Fibroblast of skin of left quadriceps (primary cell): ENCODE data around the gene NTN3.

ENCODE experiments used
- DNase-seq, 2 experiments: peaks; one replicate each; pipeline ENCODE4 v3.0.0-alpha.2; 2013; ENCODE audit warnings: low read depth in 2 of 2

NTN3 gene

DNA sequence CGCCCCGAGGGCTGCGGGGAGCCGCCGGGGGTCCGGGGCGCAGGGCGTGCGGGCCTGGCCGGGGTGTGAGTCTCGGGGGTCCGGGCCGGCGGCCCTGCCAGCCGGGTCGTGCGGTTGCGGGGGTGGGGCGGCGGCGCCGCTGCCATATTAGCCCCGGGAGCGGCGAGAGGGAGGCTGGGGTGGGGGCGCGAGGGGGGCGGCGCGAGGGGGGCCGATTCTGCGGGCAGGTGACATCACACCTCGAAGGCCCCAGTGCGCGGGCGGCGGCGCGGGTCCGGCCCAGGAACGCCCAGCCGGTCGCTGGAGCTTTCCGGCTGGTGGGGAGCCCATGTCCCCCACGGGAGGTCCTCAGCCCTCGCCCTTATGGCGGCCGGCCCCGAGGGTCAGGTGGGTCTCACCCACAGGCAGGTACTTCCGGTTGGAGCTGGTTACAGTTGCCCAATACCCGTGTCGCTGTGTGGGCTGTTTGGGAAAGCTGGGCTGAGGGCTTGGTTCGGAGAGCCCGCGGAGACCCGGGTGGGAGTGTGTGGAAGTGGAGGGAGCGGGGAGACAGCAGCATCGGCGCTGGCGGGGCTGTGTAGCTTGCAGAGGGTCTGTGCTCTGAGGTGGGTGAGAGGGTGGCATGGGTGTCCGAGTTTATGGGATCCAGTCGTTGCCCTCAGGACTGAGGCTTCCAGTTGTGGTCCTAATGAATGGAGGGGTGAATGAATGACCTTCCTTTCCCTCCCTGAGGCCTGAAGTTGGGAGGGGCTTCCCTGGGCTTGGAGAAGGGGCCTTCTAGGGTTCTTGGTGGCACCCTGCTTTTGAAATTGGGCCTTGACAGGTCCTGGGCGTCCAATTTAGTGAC, 43.5 kb downstream of the NTN3 start:
- no peak for DNase-seq

- no peak for DNase-seq
These were observed 44.2 kb downstream of the NTN3 start for GRCh38 chr16:2515180-2515851.

DNA sequence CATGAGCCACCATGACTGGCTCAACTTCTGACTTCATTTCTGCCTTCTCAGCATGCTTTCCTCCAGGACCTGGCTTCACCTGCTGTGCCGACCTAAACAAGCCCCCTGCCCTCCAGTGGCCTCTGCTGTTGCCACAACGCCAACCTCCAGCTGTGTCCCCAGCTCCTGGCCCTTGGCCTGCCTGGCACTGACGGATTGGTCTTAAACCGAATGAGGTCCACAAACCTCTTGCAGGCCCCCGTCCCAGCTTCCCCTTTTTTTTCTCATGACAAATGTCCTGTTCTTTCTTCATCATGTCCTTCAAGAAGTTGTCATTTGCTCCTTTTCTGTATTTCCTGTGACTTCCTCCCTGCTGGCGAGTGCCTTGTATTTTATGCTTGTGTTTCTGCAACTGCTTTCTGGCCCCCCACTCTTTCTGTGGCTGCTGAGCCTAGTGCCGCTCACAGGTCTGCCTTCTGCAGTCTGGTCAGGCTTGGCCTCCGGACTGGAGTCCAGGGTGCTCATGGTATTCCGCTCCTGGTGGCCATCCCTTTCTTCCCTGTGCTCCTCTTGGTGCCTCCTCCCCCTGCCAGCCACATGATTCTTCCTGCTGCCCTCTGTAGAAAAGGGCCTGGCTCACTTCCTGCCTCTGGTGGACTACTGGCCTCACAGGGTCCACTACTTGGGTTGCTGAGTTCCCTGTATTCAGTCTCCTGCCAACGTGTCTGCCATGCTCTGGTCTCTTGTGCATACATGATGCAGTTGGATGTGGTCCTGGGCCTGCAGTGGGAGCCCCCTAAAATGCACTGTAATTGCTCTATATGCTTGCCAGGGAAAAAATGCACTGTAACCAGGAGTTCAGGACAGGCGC, 45.5 kb downstream of the NTN3 start:
- no peak for DNase-seq

DNA sequence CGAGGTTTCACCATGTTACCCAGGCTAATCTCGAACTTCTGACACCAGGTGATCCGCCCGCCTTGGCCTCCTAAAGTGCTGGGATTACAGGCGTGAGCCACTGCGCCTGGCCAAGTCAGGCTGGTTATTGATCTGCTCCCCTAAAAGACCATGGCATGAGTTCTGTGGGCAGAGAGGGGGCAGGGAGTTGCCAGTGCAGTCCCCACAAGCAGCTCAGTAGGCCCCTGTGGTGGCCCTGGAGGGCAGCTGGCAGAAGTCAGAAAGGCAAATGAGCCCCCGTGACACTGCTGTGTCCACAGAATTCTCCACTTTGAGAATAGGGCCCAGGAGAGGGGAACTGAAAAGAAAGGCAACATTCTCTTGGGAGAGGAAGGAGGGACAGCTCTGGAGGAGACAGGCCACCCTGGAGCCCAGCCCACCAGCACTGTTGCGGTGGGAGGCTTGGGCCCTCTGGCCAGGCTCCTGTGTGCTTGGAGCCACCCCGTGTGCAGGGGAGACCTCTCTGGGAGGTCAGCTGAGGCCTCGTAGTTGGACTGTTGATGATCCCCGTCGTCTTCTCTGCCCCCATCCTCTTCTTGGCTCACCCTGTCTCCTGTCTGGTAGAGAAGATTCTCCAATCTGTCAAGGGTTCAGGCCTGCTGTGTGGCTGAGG, 47.0 kb downstream of the NTN3 start:
- no peak for DNase-seq

DNA sequence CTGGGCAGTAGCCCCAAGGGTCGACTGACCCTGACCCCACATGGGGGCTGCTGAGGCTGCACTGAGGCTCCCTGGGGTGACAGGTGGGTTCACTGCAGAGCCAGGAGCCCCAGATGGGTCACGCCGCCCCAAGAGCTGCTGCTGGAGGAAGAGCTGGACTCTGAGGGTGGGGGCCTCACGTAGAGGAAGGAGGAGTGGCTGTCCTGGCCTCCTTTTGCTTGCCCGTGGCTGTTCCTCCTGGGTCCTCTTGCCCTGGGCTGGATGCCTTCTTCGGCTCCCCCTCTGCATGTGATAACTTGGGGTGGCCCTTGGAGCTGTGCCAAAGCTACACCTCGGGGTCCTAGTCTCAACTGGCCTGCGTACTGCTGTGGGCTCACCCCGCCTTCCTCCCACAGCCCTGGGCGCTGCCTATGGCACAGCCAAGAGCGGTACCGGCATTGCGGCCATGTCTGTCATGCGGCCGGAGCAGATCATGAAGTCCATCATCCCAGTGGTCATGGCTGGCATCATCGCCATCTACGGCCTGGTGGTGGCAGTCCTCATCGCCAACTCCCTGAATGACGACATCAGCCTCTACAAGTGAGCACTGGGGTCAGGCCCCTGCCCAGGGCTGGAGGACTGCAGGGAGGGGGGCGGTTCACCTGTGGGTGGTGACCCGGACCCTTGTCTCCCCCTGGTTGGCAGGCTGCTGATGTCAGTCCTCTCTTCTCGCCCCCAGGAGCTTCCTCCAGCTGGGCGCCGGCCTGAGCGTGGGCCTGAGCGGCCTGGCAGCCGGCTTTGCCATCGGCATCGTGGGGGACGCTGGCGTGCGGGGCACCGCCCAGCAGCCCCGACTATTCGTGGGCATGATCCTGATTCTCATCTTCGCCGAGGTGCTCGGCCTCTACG, 48.0 kb downstream of the NTN3 start:
- no peak for DNase-seq

- no peak for DNase-seq
These were observed 48.6 kb downstream of the NTN3 start for GRCh38 chr16:2519711-2520080.

- DNase-seq: peak; percentile 72 to 77
These were observed 49.1 kb downstream of the NTN3 start, which contains the start of gene AMDHD2 for GRCh38 chr16:2520097-2520783. TSS of gene AMDHD2 (plus strand) at chr16:2520371. CDS start at chr16:2520459, 88 bp downstream.

GRCh38 chr16:2520784-2521531, 49.9 kb downstream of the NTN3 start:
- DNase-seq: no peak
